HG02981 (cell line): ENCODE results near the gene SLC26A4.
A peak's percentile ranks its signal among the peaks of the same experiment; 100 is the strongest.

Source experiments
- ATAC-seq: cut with Tn5 transposase; IDR thresholded peaks from one replicate; pipeline ENCODE4 v1.9.1; 2021; ENCODE audit warnings: mild to moderate bottlenecking, moderate library complexity; ENCODE audit not compliant: unreplicated experiment

Gene SLC26A4

GRCh38 chr7:107694386-107694785 lies 33.8 kb downstream of the SLC26A4 start:
- ATAC-seq = no peak

- no peak for ATAC-seq
These were observed 35.8 kb downstream of the SLC26A4 start for GRCh38 chr7:107696330-107696946.

- no peak for ATAC-seq
These were observed 36.9 kb downstream of the SLC26A4 start for GRCh38 chr7:107697321-107698049.

GRCh38 chr7:107700570-107700969 lies 39.9 kb downstream of the SLC26A4 start:
- ATAC-seq = no peak

GRCh38 chr7:107701191-107701590 lies 40.6 kb downstream of the SLC26A4 start:
- ATAC-seq = no peak

- ATAC-seq = no peak
These were observed 42.6 kb downstream of the SLC26A4 start for GRCh38 chr7:107703219-107703618.

GRCh38 chr7:107703872-107704271 lies 43.2 kb downstream of the SLC26A4 start:
- no peak for ATAC-seq

GRCh38 chr7:107708956-107709355 lies 48.3 kb downstream of the SLC26A4 start:
- ATAC-seq = no peak

GRCh38 chr7:107711301-107711700 lies 50.7 kb downstream of the SLC26A4 start:
- no peak for ATAC-seq

GRCh38 chr7:107712025-107712424 lies 51.4 kb downstream of the SLC26A4 start:
- ATAC-seq = no peak

- no peak for ATAC-seq
These were observed 52.3 kb downstream of the SLC26A4 start for GRCh38 chr7:107712896-107713295.

GRCh38 chr7:107715531-107715930 lies 54.9 kb downstream of the SLC26A4 start:
- no peak for ATAC-seq

GRCh38 chr7:107718456-107719193 lies 58.0 kb downstream of the SLC26A4 start:
- ATAC-seq = no peak

GRCh38 chr7:107721286-107721685 lies 60.7 kb downstream of the SLC26A4 start:
- no peak for ATAC-seq

- ATAC-seq = no peak
These were observed 62.6 kb downstream of the SLC26A4 start for GRCh38 chr7:107723255-107723654.

GRCh38 chr7:107725138-107725740 lies 64.6 kb downstream of the SLC26A4 start:
- no peak for ATAC-seq

- no peak for ATAC-seq
These were observed 65.9 kb downstream of the SLC26A4 start for GRCh38 chr7:107726356-107727130.

- ATAC-seq = no peak
These were observed 67.6 kb downstream of the SLC26A4 start for GRCh38 chr7:107728276-107728675.

GRCh38 chr7:107742678-107743566 lies 82.3 kb downstream of the SLC26A4 start:
- ATAC-seq = peak; percentile 33
